Thymus (tissue), 11 donors: Measurements from ENCODE around the gene DAG1. TPM values are rescaled to one million over a fixed set of nuclear protein-coding genes. Genes with fewer than 3 reads are reported as not detected.
A peak's percentile ranks its signal among the peaks of the same experiment; 100 is the strongest.

ENCODE experiments used
- DNase-seq, 9 donors: peaks; one replicate each; pipeline ENCODE4 v3.0.0-alpha.2; 2013; ENCODE audit warnings: low spot score in 9 of 9, low read depth in 6 of 9, missing footprints in 1 of 9
- H3K27ac ChIP-seq, 2 donors: one replicate each; pipeline ENCODE4 v1.5.1; 2013; ENCODE audit warnings: control low read depth in 1 of 2, low read depth in 1 of 2, low read length in 1 of 2, mild to moderate bottlenecking in 1 of 2, moderate library complexity in 1 of 2
- H3K27me3 ChIP-seq, 2 donors: one replicate each; pipeline ENCODE4 v1.5.1; 2013; ENCODE audit warnings: low read length in 1 of 2; ENCODE audit not compliant: control insufficient read depth in 2 of 2, insufficient read depth in 1 of 2
- H3K36me3 ChIP-seq, 2 donors: one replicate each; pipeline ENCODE4 v1.5.1; 2013; ENCODE audit warnings: low read length in 1 of 2, mild to moderate bottlenecking in 1 of 2, moderate library complexity in 1 of 2; ENCODE audit not compliant: control insufficient read depth in 2 of 2, insufficient read depth in 2 of 2
- H3K4me1 ChIP-seq, 2 donors: one replicate each; pipeline ENCODE4 v1.5.1; 2013; ENCODE audit warnings: low read length in 2 of 2; ENCODE audit not compliant: control insufficient read depth in 2 of 2, insufficient read depth in 2 of 2
- H3K4me3 ChIP-seq, 2 donors: one replicate each; pipeline ENCODE4 v1.5.1; 2013; ENCODE audit warnings: low read length in 2 of 2, control low read depth in 1 of 2, mild to moderate bottlenecking in 1 of 2
- H3K9me3 ChIP-seq, 2 donors: one replicate each; pipeline ENCODE4 v1.5.1; 2013; ENCODE audit warnings: low read length in 1 of 2, mild to moderate bottlenecking in 1 of 2; ENCODE audit not compliant: control insufficient read depth in 2 of 2, insufficient read depth in 1 of 2
- WGBS: extraction: QIAGEN DNeasy Blood & Tissue Kit; methylation state at CpG from one replicate; pipeline ENCODE4 v1.1.7; 2013; 5-methylcytosine and 5-hydroxymethylcytosine counted together
- polyA plus RNA-seq: library from polyadenylated mRNA; stranded (reverse); fragments of 200-250 nt; gene quantifications from one replicate; pipeline ENCODE4 v1.2.3, GENCODE V29; 2013
- total RNA-seq: library from RNA; stranded (reverse); fragments of 120-200 nt; gene quantifications from one replicate; pipeline ENCODE4 v1.2.4, GENCODE V29; 2013
- donor health status: healthy.

Gene DAG1
- total and polyA plus RNA-seq, 2 donors: 8.5 to 11.5 TPM

DNA sequence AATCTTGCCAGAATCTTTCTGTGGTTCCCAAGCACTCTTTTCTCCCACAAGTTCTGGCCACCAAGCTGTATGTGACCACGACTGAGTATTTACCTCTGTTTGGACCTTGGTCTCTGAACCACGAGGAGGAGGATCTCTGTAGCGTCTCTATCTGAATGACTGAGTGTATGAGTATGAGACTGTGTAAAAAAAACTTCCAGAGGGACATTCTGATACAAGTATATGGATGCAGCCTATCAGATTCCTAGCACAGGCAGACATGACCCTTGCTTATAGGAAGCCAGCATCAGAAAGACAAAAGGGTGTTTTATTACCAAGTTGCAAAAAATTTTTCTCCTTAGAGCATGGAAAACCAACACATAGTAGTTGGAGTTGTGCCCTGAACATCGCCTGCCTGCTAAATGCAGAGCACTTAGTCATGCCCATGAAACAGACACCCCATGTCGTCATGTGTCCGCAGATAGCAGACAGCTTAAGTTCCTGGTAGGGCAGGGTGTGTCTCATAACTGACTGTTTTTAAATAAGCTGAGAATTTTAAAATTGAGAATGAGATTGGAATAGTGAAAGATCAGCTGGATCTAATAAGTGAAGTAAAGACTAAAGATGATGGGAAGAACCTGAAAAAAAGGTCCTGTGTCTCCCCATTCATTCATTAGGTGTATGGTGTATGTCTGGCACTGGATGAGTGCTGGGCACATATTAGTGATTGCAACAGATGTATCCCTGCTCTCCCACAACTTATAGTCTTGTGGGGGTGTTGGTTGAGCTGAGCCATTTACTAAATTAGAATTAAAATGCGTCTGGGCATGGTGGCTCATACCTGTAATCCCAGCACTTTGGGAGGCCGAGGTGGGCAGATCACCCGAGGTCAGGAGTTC, 30.9 kb downstream of the DAG1 start:
- peak in 1 of 9 donors; percentile 13 for DNase-seq
- Histone ChIP-seq H3K36me3 (no peaks in the 10 kb centered on the region), H3K27ac (peak overlapping the region; percentile 31 to 61), H3K27me3 (no peaks in the 10 kb centered on the region), H3K9me3 (no peaks in the 10 kb centered on the region), H3K4me3 (no peak overlapping the region), H3K4me1 (peaks cover 0 to 7% of the 10 kb centered on the region in 2 donors)
- WGBS: 86% methylated on average over 9 of the region's 9 CpGs

- DNase-seq: no peak
- no peaks in the 10 kb centered on the region for H3K9me3 ChIP-seq
- no peaks in the 10 kb centered on the region for H3K27me3 ChIP-seq
- 100% methylated on average over 2 of the region's 2 CpGs for WGBS
- H3K36me3 ChIP-seq: no peaks in the 10 kb centered on the region
- H3K4me3 ChIP-seq: no peak overlapping the region
- H3K4me1 ChIP-seq: peaks cover 0 to 7% of the 10 kb centered on the region in 2 donors
- no peak overlapping the region for H3K27ac ChIP-seq
These were observed 31.8 kb downstream of the DAG1 start for GRCh38 chr3:49501842-49502241.

DNA sequence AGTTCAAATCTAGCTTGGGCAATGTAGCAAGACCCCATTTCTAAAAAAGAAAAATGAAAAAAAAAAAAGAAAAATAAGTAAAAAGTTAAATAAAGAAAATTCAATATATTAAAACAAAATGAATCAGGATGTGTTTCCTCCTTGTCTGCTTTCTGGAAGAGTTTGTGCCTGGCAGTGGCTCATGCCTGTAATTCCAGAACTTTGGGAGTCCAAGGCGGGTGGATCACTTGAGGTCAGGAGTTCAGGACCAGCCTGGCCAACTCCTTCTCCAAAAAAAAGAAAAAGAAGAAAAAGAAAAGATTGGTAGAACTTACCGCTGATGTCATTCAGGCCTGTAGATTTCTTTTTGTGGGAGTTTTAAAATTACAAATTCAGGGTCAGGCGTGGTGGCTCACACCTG, 36.8 kb downstream of the DAG1 start:
- DNase-seq: no peak
- Histone ChIP-seq H3K36me3 (peaks cover 8 to 15% of the 10 kb centered on the region in 2 donors), H3K27me3 (no peaks in the 10 kb centered on the region), H3K27ac (no peak overlapping the region), H3K4me1 (no peaks in the 10 kb centered on the region), H3K4me3 (no peak overlapping the region), H3K9me3 (no peaks in the 10 kb centered on the region)
- whole genome bisulfite sequencing: 97% methylated on average over 3 of the region's 3 CpGs

- Histone ChIP-seq H3K27ac (no peak overlapping the region), H3K9me3 (no peaks in the 10 kb centered on the region), H3K4me3 (no peak overlapping the region), H3K36me3 (peaks cover 17 to 30% of the 10 kb centered on the region in 2 donors), H3K27me3 (no peaks in the 10 kb centered on the region), H3K4me1 (no peaks in the 10 kb centered on the region)
- WGBS: 49% methylated on average over 2 of the region's 2 CpGs
- DNase-seq: no peak
These were observed 39.0 kb downstream of the DAG1 start for GRCh38 chr3:49509028-49509561.

GRCh38 chr3:49511639-49512038, 41.6 kb downstream of the DAG1 start:
- Histone ChIP-seq H3K9me3 (no peaks in the 10 kb centered on the region), H3K27me3 (no peaks in the 10 kb centered on the region), H3K4me3 (no peak overlapping the region), H3K27ac (no peak overlapping the region), H3K36me3 (peaks cover 17 to 41% of the 10 kb centered on the region in 2 donors), H3K4me1 (no peaks in the 10 kb centered on the region)
- DNase-seq: no peak
- WGBS: 99% methylated on average over 2 of the region's 2 CpGs

- 98% methylated on average over 1 of the region's 1 CpG for WGBS
- Histone ChIP-seq H3K36me3 (peaks cover 17 to 49% of the 10 kb centered on the region in 2 donors), H3K27me3 (no peaks in the 10 kb centered on the region), H3K27ac (no peak overlapping the region), H3K9me3 (no peaks in the 10 kb centered on the region), H3K4me1 (no peaks in the 10 kb centered on the region), H3K4me3 (no peak overlapping the region)
- no peak for DNase-seq
These were observed 42.8 kb downstream of the DAG1 start for GRCh38 chr3:49512781-49513355.

GRCh38 chr3:49513494-49514124, 43.5 kb downstream of the DAG1 start:
- DNase-seq: no peak
- no peak overlapping the region for H3K4me3 ChIP-seq
- H3K27me3 ChIP-seq: no peaks in the 10 kb centered on the region
- H3K4me1 ChIP-seq: no peaks in the 10 kb centered on the region
- H3K9me3 ChIP-seq: no peaks in the 10 kb centered on the region
- no peak overlapping the region for H3K27ac ChIP-seq
- 97% methylated on average over 4 of the region's 4 CpGs for WGBS
- peaks cover 17 to 53% of the 10 kb centered on the region in 2 donors for H3K36me3 ChIP-seq

DNA sequence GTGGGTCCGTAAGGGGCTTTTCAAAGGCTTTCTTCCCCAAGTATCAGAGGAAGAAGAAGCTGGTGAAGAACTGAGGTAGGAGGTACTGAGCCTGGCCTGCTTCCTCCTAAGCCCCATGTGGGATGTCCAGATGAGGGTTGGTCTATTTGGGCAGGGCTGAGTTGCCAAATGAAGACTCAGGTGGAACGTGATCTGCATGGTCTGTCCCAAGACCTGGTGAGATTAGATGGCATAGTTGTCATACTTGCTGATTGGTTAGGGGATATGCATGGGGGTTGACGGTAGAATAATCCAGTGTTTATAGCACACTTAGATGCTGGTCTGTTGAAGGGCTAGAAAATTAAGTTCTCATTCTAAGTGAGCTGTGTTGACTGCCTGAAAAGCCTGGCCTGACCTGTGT, 47.9 kb downstream of the DAG1 start:
- Histone ChIP-seq H3K36me3 (peaks cover 13 to 42% of the 10 kb centered on the region in 2 donors), H3K27ac (no peak overlapping the region), H3K4me3 (no peak overlapping the region), H3K4me1 (no peaks in the 10 kb centered on the region), H3K27me3 (no peaks in the 10 kb centered on the region), H3K9me3 (no peaks in the 10 kb centered on the region)
- DNase-seq: no peak
- 98% methylated on average over 3 of the region's 3 CpGs for WGBS

- no peak for DNase-seq
- WGBS: 97% methylated on average over 5 of the region's 5 CpGs
- peaks cover 13 to 38% of the 10 kb centered on the region in 2 donors for H3K36me3 ChIP-seq
These were observed 48.4 kb downstream of the DAG1 start for GRCh38 chr3:49518441-49518840.

More at GRCh38 chr3:49518441-49518840, 48.4 kb downstream of the DAG1 start:
- H3K4me1 ChIP-seq: peaks cover 0 to 4% of the 10 kb centered on the region in 2 donors
- no peak overlapping the region for H3K4me3 ChIP-seq
- H3K27me3 ChIP-seq: no peaks in the 10 kb centered on the region
- H3K27ac ChIP-seq: no peak overlapping the region
- no peaks in the 10 kb centered on the region for H3K9me3 ChIP-seq
